ENCODE measurements around the gene TUBAL3. TPM values are rescaled to one million over a fixed set of nuclear protein-coding genes. Genes with fewer than 3 reads are reported as not detected.
A peak's percentile ranks its signal among the peaks of the same experiment; 100 is the strongest.

Gene TUBAL3
- total RNA-seq, result 1 to 10 TPM in 1 of 4 donors, under 1 TPM in 1, not detected in 2; 0.36 to 1.7 TPM

DNA sequence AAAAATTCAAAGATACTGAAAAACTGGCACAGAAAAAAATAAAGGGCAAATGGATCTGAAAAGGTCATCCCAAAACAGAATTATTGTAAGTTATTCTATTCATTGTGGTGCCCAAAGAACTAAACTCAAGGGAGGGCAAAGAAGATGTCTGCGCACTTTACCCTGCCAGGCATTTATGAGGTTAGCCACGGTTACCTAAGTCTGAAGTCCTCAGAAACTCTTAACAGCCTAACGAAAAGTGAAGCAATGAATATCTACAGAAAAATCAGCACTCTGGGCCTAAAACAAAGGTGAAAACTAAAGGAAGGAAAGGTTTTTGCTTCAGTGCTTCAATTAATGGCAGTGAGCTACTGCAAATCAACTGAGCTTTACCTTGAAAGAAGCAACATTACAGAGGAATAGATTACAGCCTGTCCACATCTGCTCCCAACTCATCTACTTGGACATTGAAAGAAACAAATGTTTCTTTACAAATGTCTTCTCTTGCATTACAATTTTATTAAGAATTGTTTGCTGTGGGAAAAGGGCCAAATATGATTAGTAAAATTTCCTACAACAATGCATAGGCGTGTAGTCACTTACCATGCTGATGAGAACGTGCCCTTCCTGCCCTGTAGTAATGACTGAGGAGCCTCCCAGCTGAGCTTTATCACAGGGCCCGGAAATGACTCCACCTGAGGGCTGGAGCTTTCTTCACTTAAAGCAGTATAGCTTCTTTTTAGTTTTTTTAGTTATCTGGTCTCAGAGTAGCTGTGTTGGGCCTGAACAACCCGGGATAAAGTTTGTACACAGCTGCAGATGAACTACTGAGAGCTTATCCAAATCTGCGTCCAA is at the start of gene TUBAL3:
Gene TUBAL3, minus strand, starts transcription at position 621 of the 834 bp plus-strand sequence. Its CDS starts 36 bp downstream, at position 585.
- DNase-seq (ENCODE audit: low spot score in 2 of 2), result no peak
- 52% methylated on average over 8 of the region's 8 CpGs for WGBS
- H3K4me3 ChIP-seq, result no peak within 1 kb of the TSS
- no peak within 1 kb of the TSS for H3K27ac ChIP-seq
- no peaks in the 10 kb centered on the region for H3K4me1 ChIP-seq
- no peak for TF ChIP-seq POLR2AphosphoS5 (IDR thresholded peaks at IDR 0.05)
- no peaks in the 10 kb centered on the region for H3K27me3 ChIP-seq
- no peaks in the 10 kb centered on the region for H3K9me3 ChIP-seq
- H3K36me3 ChIP-seq, result no peaks in the 10 kb centered on the region

DNA sequence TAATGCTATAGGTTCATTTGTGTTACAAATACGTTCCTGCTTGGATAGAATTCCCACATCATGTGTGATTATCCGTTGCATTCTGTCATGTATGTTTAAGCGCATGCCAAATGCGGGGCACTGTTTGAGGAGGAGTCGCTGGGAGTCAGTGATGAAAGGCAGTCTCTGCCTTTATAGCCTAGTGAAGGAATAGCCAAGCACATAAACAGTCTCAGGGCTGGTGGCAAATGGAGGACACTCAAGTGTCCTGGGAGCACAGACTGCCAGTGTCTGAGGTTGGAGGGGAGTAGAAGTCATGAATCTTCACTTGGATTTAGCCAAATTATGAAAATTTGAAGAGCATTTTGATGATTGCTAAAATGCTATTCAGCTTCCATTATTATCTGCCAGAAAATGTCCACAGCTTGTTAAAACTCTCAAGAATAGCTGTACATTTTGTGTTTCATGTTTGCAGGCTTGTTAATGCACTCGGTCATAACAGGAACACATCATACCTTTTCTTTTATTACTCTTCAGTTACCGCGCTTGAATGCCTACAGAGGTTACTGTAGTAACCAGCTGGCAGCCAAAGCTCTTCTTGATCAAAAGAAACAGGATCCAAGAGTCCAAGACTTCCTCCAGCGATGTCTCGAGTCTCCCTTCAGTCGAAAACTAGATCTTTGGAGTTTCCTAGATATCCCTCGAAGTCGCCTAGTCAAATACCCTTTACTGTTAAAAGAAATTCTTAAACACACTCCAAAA is 49.3 kb upstream of the TUBAL3 start:
- H3K36me3 ChIP-seq, result peaks cover 64% of the 10 kb centered on the region
- H3K27ac ChIP-seq, result no peak overlapping the region

DNA sequence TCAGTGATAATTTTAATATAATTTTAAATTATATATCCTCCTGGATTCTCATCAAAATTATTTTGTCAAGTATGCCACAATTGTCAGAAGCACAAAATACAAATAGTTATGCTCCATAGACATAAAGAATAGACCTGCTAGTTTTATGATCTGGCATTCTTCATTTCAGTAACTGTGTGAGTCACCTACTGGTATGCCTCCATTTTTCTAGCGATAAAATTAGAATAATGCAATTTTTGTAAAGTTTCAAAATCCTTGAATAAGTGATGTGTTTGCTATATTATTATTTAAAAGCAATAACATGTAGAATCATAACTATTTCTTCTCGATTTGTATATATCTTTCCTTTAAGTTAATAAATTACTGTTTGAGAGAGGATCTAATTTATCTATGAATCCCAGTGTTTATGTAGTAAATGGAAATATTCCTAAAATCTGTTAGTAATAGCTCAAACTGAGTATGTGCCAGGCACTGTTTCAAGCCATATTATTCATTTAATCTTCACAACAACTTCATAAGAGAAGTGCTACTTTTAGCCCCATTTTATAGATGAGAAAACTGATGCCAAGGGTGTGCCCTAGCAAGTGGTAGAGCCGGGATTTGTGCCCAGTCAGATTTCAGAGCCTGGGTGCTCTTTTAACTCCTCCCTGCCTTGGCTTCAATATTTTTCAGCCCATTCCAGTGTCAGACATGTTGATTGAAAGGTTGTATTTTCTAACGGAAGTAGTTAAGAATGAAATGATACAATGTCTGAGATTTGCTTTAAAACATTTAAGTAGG is 46.2 kb upstream of the TUBAL3 start:
- DNase-seq (ENCODE audit: low spot score in 2 of 2), result no peak
- Histone ChIP-seq H3K36me3 (peaks cover 42% of the 10 kb centered on the region), H3K4me1 (peaks cover 33% of the 10 kb centered on the region), H3K9me3 (no peaks in the 10 kb centered on the region), H3K27me3 (no peaks in the 10 kb centered on the region), H3K27ac (peak overlapping the region; percentile 86), H3K4me3 (peak overlapping the region; percentile 56)
- no peak for TF ChIP-seq POLR2A (IDR thresholded peaks at IDR 0.05)
- TF ChIP-seq POLR2AphosphoS5 (IDR thresholded peaks at IDR 0.05), result no peak
- TF ChIP-seq, protein P1, sequence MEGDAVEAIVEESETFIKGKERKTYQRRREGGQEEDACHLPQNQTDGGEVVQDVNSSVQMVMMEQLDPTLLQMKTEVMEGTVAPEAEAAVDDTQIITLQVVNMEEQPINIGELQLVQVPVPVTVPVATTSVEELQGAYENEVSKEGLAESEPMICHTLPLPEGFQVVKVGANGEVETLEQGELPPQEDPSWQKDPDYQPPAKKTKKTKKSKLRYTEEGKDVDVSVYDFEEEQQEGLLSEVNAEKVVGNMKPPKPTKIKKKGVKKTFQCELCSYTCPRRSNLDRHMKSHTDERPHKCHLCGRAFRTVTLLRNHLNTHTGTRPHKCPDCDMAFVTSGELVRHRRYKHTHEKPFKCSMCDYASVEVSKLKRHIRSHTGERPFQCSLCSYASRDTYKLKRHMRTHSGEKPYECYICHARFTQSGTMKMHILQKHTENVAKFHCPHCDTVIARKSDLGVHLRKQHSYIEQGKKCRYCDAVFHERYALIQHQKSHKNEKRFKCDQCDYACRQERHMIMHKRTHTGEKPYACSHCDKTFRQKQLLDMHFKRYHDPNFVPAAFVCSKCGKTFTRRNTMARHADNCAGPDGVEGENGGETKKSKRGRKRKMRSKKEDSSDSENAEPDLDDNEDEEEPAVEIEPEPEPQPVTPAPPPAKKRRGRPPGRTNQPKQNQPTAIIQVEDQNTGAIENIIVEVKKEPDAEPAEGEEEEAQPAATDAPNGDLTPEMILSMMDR (IDR thresholded peaks at IDR 0.05), result no peak
- TF ChIP-seq EP300 (IDR thresholded peaks at IDR 0.05), result no peak
- 54% methylated on average over 4 of the region's 4 CpGs for WGBS

More for the DNA sequence above, 49.3 kb upstream of the TUBAL3 start:
- TF ChIP-seq, protein P1 (IDR thresholded peaks at IDR 0.05), result no peak
- no peak for TF ChIP-seq POLR2AphosphoS5 (IDR thresholded peaks at IDR 0.05)
- no peak for TF ChIP-seq EP300 (IDR thresholded peaks at IDR 0.05)
- no peak for TF ChIP-seq POLR2A (IDR thresholded peaks at IDR 0.05)
- no peaks in the 10 kb centered on the region for H3K9me3 ChIP-seq
- no peak for DNase-seq (ENCODE audit: low spot score in 2 of 2)
- 82% methylated on average over 13 of the region's 13 CpGs for whole genome bisulfite sequencing
- no peaks in the 10 kb centered on the region for H3K27me3 ChIP-seq
- no peak overlapping the region for H3K4me3 ChIP-seq
- peaks cover 23% of the 10 kb centered on the region for H3K4me1 ChIP-seq

DNA sequence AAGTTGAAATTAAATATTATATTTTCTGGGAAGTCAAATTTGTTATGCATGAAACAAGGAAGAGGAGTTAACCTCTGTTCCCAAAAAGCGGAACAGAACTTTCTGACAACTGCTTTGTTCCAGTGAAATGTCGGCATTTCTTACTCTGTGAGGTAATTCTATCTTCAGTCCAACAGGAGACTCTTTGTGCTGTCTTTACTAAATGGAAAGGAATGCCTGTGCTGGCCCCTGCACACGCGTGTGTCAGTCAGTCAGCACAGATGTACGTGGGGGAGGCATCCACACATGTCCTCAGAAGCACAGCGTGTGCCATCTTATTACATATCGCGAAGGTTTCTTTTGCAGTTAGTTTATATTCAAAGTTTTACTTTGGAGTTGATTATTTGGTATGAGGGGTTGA is 45.2 kb upstream of the TUBAL3 start:
- Histone ChIP-seq H3K36me3 (peaks cover 33% of the 10 kb centered on the region), H3K4me1 (peaks cover 39% of the 10 kb centered on the region), H3K27me3 (no peaks in the 10 kb centered on the region), H3K27ac (peak overlapping the region; percentile 86), H3K9me3 (no peaks in the 10 kb centered on the region), H3K4me3 (peak overlapping the region; percentile 56)
- DNase-seq (ENCODE audit: low spot score in 2 of 2), result no peak
- TF ChIP-seq EP300 (IDR thresholded peaks at IDR 0.05), result peak; percentile 38
- TF ChIP-seq, protein P1 (IDR thresholded peaks at IDR 0.05), result peak; percentile 18 to 25
- peak in 1 of 3 donors; percentile 30 for TF ChIP-seq POLR2AphosphoS5 (IDR thresholded peaks at IDR 0.05)
- TF ChIP-seq POLR2A (IDR thresholded peaks at IDR 0.05), result no peak
- 31% methylated on average over 8 of the region's 8 CpGs for WGBS

DNA sequence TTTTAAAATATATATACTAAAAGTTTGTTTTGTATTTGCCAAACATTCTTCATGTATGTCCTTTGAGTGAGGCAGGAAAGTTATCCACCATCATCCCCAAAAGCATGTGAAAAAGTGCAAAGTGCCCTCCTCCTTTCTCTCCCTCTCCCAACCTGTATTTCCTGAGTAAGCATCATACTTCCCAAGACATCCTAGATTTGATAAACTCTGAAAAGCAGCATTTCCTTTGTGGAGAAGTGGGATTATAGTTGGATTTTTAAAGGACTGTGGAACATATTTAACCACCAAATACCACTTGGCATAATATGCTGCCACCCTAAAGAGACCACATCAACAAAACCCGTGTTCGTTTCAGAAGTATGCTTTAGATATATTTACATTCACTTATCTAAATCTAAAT is 44.6 kb upstream of the TUBAL3 start:
- Histone ChIP-seq H3K4me1 (peaks cover 39% of the 10 kb centered on the region), H3K27ac (peak overlapping the region; percentile 86), H3K27me3 (no peaks in the 10 kb centered on the region), H3K4me3 (peak overlapping the region; percentile 56), H3K9me3 (no peaks in the 10 kb centered on the region), H3K36me3 (peaks cover 27% of the 10 kb centered on the region)
- DNase-seq (ENCODE audit: low spot score in 2 of 2), result no peak
- 25% methylated on average over 2 of the region's 2 CpGs for WGBS
- TF ChIP-seq, protein P1 (IDR thresholded peaks at IDR 0.05), result no peak
- TF ChIP-seq EP300 (IDR thresholded peaks at IDR 0.05) (no peak), POLR2A (IDR thresholded peaks at IDR 0.05) (no peak), POLR2AphosphoS5 (IDR thresholded peaks at IDR 0.05) (no peak)

Data from suprapubic skin (tissue), 4 donors.